Lower lobe of right lung (tissue), 2 donors: Measurements from ENCODE around the gene MKX. TPM values are rescaled to one million over a fixed set of nuclear protein-coding genes. Genes with fewer than 3 reads are reported as not detected.

Source experiments
- ATAC-seq, 2 donors: fragments of 200-7000 bp; cut with Tn5 transposase; one replicate each; pipeline ENCODE4 v1.9.1; 2020 to 2022; ENCODE audit warnings: mild to moderate bottlenecking in 2 of 2, moderate library complexity in 2 of 2
- DNase-seq: peaks from one replicate; pipeline ENCODE4 v3.0.0-alpha.2; 2020
- H3K27ac ChIP-seq: fragments of 200-600 bp; one replicate; pipeline ENCODE4 v1.8.0; 2022
- H3K27me3 ChIP-seq: fragments of 200-600 bp; one replicate; pipeline ENCODE4 v1.8.0; 2022; ENCODE audit warnings: low read depth
- H3K36me3 ChIP-seq: fragments of 200-600 bp; one replicate; pipeline ENCODE4 v1.8.0; 2022; ENCODE audit warnings: mild to moderate bottlenecking
- H3K4me1 ChIP-seq: fragments of 200-600 bp; one replicate; pipeline ENCODE4 v1.8.0; 2022
- H3K4me3 ChIP-seq: fragments of 200-600 bp; one replicate; pipeline ENCODE4 v1.8.0; 2022; ENCODE audit warnings: mild to moderate bottlenecking
- H3K9me3 ChIP-seq: fragments of 200-600 bp; one replicate; pipeline ENCODE4 v1.8.0; 2022
- intact Hi-C: fragments of 100-400 bp; cut with DNase I; formaldehyde crosslinking; loops from one replicate; pipeline ENCODE4 v1.11.0; 2022
- total RNA-seq: library from RNA; stranded (reverse); fragmentation: NEBNext Ultra II Directional; extraction: Animal tissue kit (Norgen Biotek cat#: 25700); gene quantifications from one replicate; pipeline ENCODE4 v1.2.1, GENCODE V29; 2021
- TF ChIP-seq, protein P1 (sequence below): fragments of 200-600 bp; IDR thresholded peaks from one replicate; pipeline ENCODE4 v1.8.0; 2022; ENCODE audit warnings: antibody characterized with exemption, mild to moderate bottlenecking
- donor health status: DM: no; HTN: yes; CAD: no; lungs with severe emphysema.

MKX gene
- total RNA-seq, 1 donor from 2014 or later, result 1.6 TPM

DNA sequence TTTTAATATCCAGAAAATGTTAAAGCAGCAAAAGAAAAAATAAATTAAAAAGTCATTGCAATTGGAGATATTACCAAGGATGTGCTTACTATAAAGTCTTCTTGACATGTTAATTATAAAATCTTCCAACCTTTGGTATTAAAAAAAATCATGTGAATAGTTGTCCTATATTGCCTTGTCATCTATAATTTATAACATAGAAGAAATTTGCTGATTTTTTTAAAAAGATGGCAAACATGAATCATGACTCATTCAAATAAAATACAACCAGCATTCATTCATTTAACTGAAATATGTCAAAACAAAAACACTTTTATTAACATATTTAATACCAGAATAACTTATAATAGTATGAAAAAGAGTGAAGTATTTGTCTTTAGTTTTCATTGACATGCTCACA lies 72.6 kb downstream of the MKX start:
- H3K9me3 ChIP-seq, result no peaks in the 10 kb centered on the region
- TF ChIP-seq, protein P1, sequence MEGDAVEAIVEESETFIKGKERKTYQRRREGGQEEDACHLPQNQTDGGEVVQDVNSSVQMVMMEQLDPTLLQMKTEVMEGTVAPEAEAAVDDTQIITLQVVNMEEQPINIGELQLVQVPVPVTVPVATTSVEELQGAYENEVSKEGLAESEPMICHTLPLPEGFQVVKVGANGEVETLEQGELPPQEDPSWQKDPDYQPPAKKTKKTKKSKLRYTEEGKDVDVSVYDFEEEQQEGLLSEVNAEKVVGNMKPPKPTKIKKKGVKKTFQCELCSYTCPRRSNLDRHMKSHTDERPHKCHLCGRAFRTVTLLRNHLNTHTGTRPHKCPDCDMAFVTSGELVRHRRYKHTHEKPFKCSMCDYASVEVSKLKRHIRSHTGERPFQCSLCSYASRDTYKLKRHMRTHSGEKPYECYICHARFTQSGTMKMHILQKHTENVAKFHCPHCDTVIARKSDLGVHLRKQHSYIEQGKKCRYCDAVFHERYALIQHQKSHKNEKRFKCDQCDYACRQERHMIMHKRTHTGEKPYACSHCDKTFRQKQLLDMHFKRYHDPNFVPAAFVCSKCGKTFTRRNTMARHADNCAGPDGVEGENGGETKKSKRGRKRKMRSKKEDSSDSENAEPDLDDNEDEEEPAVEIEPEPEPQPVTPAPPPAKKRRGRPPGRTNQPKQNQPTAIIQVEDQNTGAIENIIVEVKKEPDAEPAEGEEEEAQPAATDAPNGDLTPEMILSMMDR, result no peak
- no peak overlapping the region for H3K27ac ChIP-seq
- intact Hi-C loops, result no loop called here
- no peaks in the 10 kb centered on the region for H3K27me3 ChIP-seq
- H3K4me1 ChIP-seq, result no peaks in the 10 kb centered on the region
- DNase-seq (no peak), ATAC-seq (no peak)
- H3K4me3 ChIP-seq, result no peak overlapping the region
- no peaks in the 10 kb centered on the region for H3K36me3 ChIP-seq

DNA sequence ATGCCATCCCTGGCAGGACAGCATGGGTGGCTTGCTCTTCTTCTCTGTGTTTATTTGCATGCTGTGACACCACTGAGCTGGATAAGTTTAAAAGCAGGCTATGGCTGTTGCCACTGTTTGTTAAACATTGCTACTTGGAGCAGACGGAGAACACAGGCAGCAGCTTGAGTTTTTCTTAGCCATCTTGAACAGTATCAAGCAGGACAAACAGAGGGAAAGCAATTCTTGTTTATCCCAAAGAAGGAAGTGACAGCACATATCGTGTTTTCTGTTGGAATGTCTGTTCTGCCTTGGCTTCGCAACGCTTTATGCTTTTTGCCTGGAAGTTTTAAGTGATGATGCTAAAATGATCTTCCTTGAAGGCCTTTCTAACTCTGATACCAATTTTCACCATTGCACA lies 73.8 kb downstream of the MKX start:
- intact Hi-C loops, result no loop called here
- no peak for ATAC-seq

DNA sequence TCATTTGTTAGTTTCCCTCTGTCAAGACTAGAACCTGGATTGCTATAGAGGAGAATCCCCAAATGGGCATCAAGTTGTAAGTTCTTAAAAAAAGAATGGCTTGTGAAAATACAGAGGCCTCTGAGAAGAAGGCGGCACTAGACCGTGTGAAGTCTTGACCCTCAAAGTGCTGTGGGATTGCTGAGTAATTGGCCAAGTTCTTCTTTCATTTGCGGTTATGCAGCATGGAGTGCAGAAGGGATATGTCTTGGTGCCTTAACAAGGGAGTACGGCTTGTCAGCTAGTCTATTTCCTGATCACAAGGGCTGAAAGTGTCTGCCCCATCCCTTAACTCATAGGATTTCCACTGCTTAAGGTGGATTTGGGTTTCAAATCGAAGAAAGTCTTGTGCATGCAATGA lies 81.2 kb downstream of the MKX start:
- intact Hi-C loops, result no loop called here
- no peak for DNase-seq
- ATAC-seq, result no peak
- Histone ChIP-seq H3K4me1 (no peaks in the 10 kb centered on the region), H3K36me3 (no peaks in the 10 kb centered on the region), H3K4me3 (no peak overlapping the region), H3K27me3 (no peaks in the 10 kb centered on the region), H3K27ac (no peak overlapping the region), H3K9me3 (no peaks in the 10 kb centered on the region)
- TF ChIP-seq, protein P1, result no peak

More for the DNA sequence above, 73.8 kb downstream of the MKX start:
- no peak for DNase-seq
- H3K27ac ChIP-seq, result no peak overlapping the region
- H3K36me3 ChIP-seq, result no peaks in the 10 kb centered on the region
- no peaks in the 10 kb centered on the region for H3K27me3 ChIP-seq
- H3K4me1 ChIP-seq, result no peaks in the 10 kb centered on the region
- H3K9me3 ChIP-seq, result no peaks in the 10 kb centered on the region
- H3K4me3 ChIP-seq, result no peak overlapping the region
- TF ChIP-seq, protein P1, result no peak

DNA sequence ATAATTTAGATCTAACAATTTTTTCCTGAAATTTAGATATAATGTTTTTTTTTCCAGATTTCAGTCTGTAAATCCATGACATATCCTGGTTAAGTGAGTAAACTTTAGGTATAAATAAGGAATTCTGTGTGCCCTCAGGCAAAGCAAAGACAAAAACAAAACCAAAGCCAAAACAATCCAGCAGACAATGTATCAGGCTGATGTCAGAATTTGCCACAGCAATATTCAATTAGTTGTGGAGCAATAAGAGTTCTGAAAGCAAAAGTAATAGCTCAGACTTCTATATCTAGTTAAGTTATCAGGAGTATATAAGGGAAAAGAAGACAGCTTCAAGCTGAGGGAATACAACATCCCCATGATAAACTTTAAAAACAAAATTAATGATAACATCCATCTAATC lies 82.0 kb downstream of the MKX start:
- no peaks in the 10 kb centered on the region for H3K4me1 ChIP-seq
- H3K9me3 ChIP-seq, result no peaks in the 10 kb centered on the region
- H3K27me3 ChIP-seq, result no peaks in the 10 kb centered on the region
- DNase-seq (no peak), ATAC-seq (no peak)
- H3K36me3 ChIP-seq, result no peaks in the 10 kb centered on the region
- no peak overlapping the region for H3K27ac ChIP-seq
- TF ChIP-seq, protein P1, result no peak
- intact Hi-C loops, result no loop called here
- H3K4me3 ChIP-seq, result no peak overlapping the region

- TF ChIP-seq, protein P1, result no peak
- no peaks in the 10 kb centered on the region for H3K4me1 ChIP-seq
- DNase-seq (no peak), ATAC-seq (no peak)
- intact Hi-C loops, result no loop called here
- no peaks in the 10 kb centered on the region for H3K36me3 ChIP-seq
- no peaks in the 10 kb centered on the region for H3K27me3 ChIP-seq
- H3K9me3 ChIP-seq, result no peaks in the 10 kb centered on the region
- no peak overlapping the region for H3K27ac ChIP-seq
- no peak overlapping the region for H3K4me3 ChIP-seq
Observed at GRCh38 chr10:27661514-27662286, 83.9 kb downstream of the MKX start.
